Suppressor macrophage treated with lipopolysaccharide for 4 hours (primary cell): ENCODE measurements around the gene RASD2.

ENCODE experiments used
- DNase-seq: peaks from one replicate; pipeline ENCODE4 v3.0.0-alpha.2; 2020

Gene RASD2

DNA sequence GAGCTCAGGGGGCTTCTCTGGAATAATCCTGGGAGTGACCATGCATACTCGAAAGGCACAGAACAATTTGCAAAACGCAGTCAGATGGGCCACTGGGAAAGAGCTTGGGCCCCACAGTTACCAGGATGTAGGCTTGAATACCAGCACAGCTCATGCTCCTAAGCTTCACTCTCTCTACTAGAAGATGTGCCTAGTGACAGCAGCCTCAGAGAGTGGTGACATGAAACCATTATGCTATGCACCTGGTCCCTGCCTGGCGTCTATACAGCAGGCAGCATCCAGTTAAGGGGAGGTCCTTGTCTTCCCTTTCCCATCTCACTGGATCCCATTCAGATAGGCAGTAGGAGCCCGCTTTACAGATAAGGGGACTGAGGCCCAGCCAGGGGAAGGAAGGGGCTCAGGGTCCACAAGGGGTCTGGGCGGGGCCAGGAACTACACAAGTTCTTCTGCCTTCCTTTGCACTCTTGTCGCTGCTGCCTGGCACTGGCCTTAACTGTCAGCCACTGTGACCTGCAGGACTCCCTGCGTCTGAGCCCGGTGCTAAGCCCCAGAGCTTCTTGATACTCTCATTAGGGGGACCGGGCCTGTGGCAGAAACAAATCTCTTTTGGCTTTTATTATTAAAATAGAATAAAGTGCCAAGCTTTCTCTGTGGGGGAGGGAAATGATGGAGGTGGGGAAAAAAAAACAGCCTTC, 21.2 kb upstream of the RASD2 start:
- DNase-seq, result no peak

DNA sequence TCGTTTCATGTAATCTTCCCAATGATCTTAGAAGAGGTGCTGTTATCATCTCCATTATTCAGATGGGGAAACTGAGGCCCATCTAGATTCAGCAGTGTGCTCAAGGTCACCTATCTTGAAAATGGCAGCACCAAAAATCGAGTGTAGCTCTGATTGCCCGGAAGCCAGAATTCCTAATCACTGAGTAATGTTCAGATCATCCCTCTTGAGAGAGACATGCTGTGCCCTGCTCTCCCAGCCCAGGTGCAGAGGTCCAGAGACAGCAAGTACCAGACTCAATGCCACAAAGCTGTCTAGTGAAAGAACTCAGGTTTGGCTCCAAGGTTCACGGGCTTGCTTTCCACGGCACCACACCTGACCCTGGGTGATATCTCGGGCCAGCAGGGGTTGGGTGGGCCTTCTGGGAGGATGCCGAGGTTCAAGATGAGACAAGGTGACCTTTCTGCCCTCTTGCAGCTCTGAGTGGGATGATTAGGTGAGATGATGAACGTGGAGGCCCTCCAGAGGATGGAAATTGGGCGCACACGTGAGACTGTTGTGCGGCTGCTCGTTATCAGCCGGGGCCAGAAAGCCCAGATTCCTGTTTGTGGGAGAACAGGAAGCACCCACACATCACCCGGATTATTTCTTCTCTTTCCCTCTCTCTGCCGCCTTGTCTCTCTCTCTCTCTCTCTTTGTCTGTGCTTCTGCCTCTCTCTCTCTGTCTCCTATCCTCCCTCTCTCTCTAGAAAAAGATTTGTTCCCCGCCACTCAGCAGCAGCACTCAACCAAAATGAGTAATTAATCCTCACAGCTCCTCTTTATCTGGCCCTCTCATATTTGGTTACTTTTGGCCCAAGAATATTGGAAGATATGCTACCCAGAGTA, 19.0 kb upstream of the RASD2 start:
- no peak for DNase-seq

DNA sequence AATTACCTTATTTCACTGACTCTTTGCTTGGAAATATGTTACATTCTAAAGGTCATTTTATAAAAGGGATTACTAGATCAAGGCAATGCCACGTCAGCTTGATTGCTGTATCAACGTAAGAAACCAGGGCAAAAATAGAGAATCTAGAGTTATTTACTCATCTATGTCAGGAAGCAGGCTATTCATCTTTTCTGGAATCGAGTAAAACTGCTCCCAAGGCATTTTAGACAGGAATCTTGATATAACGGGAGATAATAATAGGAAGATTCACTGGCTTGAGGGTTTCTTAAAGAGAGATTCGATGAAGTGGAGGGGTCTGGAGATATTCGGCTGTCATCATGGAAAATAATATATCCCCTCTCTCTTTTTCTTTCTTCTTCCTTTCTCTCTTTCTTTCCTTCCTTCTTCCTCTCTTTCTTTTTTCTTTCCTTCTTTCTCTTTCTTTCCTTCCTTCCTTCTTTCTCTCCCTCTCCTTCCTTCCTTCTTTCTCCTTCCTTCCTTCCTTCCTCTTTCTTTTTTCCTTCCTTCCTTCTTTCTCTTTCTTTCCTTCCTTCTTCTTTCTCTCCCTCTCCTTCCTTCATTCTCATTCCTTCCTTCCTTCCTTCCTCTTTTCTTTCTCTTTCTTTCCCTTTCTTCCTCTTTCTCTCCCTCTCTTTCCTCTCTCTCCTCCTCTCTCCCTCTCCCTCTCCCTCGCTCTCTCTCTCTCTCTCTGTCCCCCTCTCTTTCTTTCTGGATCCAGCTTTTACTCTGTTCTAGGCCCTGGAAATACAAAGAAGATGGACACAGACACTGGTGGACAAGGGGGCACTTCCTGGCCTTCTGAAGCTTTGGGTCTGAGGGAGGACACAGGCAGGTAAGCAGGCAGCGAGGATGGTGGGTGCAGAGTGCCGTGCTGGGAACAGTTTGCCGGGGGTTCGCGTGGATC, 18.1 kb upstream of the RASD2 start:
- DNase-seq, result no peak

DNA sequence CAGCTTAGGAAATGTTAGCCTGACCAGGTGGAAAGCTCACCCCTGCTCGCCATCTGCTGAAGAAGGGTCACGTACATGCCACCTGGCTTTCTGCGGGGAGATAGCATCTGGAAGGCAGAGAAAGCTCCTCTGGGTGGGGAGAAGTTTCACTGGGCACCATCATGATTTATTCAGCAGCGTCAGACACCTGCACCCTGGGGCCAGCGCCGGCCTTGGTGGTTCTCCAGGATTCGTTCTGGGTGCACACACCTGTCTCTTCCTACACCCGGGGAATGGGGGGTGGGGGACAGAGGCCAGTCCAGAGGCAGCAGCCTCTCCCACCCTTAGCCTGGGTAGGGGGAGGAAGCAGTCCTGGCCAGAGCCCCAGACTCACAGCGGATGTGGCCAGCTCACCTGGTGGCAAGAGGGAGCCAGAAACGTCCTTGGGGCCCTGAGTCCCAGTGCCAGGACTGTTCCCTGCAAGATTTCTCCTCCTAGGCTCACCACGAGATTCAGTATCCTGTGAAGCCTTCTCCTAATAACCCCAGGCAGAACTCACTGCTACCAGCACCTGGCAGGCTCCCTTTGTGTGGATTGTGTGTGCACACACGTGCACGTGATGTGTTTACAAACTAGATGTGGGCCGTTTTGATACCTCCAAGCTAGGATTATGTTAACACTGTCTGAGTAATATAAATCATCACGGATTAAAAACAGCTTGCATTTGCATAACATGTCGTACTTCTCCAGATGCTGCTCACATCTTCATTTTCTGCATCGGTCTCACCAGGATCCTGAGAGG, 17.3 kb upstream of the RASD2 start:
- no peak for DNase-seq

DNA sequence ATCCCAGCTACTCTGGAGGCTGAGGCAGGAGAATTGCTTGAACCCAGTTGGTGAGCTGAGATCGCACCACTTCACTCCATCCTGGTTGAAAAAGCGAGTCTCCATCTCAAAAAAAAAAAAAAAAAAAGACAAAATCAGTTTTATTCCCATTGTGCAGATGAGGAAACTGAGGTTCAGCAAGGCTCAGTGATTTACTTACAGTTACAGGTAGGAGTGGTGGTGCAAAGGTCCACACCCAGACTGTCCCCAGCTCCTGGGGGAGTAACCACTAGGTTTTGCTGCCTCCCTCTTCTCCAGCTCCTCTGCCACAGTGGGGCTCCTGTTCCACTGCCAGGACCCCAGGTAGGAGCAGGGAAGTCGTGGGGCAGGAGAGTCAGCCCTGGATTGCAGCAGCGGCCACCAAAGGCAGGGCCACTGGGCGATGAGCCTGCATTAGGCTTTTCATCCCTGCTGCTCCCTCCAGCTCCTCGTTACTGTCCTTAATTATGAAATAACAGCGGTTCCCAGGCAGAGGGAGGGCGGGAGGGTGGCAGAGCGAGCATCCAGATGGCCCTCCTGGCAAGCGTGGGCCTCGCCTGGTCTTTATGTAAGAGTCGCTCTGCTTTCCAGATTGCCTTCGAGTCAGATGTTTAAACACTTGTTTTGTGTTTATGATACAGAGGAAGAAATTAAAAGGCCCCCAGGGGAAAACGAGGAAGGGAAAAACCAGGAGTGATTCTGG, 15.5 kb upstream of the RASD2 start:
- no peak for DNase-seq

DNA sequence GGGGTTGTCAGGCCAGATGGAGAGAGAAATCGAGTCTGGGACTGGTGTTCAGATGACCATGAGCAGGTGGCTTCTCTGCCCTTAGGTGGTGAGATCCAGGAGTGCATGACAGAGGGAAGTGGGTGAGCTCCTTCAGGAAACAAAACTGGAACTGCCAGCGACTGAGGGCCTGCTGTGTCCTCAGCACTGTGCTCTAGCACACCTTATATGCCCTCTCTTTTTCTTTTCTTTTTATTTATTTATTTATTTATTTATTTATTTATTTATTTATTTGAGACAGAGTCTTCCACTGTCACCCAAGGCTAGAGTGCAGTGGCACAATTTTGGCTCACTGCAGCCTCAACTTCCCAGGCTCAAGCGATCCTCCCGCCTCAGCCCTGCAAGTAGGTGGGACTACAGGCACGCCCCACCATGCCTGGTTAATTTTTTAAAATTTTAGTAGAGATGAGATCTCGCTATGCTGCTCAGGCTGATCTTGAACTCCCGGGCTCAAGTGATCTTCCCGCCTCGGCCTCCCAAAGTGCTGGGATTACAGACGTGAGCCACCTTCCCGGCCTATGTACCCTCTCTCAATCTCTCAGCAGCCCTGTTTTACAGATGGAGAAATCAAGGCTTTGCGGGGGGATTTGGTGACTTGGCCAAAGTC, 14.8 kb upstream of the RASD2 start:
- DNase-seq, result no peak

DNA sequence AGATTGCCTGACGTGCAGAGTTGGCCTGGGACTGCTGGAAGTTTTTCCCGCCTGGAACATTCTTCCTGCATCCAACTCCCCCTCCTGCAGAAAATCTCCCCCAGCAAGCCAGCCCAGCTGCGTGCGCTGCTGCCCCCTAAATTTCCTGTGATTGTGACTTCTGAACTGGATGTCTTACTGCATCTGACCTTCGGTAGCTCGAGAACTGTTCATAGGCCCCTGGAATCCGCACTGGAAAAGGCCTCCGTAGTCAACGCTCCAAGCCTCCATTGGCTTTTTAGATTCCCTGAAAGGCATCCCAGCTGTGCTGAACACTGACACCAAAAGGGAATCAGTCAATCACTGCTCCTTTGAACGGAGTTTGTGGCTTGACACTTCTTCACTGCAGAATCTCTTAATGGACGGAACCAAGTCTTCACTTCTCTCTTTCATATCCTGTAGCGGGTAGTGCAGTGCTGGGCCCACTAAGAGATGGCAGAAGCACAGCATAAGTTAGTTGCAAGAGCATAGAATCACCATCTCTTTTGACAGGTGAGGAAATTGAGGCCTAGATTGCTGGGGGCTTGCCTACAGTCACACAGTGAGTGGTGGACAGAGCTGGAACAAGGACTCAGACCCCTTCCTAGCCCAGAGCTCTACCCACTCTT, 14.2 kb upstream of the RASD2 start:
- no peak for DNase-seq

DNA sequence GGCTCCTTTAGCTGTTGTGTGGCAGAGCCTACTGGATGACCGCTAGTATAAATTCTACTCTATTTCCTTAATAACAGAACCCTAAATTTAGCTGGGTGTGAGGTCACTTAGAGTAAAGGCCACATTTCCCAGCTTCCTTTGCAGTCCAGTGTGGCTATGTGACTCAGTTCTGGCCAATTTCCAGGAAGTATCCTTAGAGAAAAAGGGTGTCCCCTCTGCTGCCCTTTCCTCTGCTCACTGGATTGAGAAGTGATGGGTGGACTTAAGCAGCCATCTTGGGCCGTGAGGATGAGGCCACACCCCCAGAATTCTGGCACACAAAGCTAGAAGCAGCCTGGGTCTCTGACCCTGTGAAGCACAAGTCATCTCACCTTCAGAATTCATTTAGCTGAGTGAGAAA, 11.7 kb upstream of the RASD2 start:
- peak; percentile 30 for DNase-seq

DNA sequence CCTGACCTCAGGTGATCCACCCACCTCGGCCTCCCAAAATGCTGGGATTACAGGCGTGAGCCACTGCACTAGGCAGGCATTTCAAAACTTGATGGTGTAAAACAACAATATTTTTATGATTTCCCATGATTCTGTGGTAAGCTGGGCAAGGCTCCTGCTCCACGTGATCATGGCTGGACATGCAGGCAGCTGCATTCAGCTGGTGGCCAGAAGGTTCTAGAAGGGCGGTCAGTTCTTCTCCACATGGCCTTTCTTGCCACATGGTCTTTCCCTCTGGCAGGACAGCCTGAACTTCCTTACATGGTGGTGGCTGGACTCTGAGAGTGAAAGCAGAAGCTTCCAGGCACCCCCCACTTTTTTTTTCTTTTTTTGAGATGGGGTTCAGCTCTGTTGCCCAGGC, 9.9 kb upstream of the RASD2 start:
- DNase-seq, result no peak

DNA sequence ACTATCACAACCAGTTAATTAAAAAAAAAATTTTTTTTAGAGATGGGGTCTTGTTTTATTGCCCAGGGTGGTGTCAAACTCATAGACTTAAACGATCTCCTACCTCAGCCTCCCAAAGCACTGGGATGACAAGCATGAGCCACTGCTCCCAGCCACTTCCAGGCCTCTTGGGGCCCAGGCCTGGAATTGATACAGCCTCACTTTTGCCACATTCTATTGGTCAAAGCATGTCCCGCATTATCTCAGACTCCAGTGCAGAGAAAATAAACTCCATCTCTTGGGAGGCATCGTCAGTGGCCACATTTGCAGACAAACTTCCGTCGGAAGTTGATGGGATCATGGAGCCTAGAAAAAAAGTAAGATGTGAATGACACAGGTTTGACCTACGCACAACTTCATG, 9.4 kb upstream of the RASD2 start:
- DNase-seq, result no peak

DNA sequence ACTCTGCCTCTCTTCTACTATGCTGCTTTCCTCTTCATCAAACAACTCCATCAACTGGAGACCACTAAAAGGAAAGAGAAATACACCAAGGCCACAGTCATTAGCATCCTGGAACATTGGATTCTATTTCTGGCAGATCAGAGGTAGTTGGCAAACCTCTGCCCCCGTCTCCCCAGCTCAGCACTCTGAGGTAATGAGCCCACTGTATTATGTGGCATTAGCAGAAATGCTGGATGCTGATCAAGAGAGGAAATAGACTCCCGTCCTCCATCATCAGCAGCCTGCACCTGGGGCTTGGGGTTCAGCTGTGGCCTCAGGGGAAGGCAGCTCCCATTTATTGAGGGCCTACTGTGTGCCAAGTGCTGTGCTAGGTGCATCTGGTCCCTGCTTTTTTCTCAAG, 9.0 kb upstream of the RASD2 start:
- DNase-seq, result no peak

DNA sequence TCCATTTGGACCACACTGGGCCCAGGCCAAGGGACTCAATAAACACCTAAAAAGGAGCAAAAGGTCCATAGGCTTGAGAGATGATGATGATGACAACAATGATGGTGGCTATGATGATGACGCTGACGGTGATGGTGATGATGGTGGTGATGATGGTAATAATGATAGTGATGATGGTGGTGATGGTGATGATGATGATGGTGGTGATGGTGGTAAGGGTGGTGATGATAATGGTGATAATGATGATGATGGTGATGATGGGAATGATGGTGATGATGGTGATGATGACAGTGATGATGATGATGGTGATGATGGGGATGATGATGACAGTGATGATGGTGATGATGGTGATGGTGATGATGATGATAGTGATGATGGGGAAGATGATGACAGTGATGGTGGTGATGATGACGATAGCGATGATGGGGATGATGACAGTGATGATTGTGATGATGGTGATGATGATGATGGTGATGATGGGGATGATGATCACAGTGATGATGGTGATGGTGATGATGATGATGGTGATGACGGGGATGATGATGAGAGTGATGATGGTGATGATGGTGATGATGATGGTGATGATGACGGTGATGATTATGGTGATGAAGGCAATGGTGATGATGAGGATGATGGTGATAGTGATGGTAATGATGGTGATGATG, 7.1 kb upstream of the RASD2 start:
- no peak for DNase-seq

DNA sequence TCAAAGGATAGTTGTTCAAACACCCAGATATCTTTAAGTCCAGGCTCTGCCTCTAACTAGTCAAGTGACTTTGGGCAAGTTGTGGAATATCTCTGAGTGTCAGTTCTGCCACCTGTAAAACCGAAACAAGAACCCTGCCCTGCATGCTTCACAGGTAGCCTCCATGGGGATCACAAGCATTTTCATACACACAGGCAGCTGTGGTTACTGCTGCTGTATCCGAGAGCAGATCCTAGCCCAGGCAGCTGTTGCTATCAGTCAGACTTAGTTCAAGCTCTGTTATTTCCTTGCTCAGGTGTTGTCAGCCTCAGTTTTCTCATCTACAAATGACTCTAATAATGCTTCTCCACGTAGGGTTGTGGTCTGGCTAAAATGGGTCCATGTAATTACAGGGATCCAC, 6.5 kb upstream of the RASD2 start:
- no peak for DNase-seq

DNA sequence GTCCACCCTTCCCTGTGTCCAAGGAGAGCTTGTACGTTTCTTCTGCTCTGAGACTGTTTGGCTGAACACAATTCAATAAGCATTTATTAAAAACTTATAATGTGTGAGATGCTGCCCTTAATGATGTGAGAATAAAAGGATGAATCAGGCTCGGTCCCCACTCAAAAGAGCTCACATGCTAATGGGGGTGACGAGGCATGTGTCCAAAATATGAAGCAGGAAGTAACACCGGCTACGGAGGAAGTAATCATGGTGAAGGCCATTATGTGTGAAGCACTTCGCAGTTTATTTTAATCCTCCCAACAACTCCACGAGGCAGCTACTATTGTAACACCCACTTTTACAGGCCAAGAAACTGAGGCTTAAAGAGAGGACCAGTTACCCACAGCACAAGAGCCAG, 3.4 kb upstream of the RASD2 start:
- peak; percentile 22 for DNase-seq

DNA sequence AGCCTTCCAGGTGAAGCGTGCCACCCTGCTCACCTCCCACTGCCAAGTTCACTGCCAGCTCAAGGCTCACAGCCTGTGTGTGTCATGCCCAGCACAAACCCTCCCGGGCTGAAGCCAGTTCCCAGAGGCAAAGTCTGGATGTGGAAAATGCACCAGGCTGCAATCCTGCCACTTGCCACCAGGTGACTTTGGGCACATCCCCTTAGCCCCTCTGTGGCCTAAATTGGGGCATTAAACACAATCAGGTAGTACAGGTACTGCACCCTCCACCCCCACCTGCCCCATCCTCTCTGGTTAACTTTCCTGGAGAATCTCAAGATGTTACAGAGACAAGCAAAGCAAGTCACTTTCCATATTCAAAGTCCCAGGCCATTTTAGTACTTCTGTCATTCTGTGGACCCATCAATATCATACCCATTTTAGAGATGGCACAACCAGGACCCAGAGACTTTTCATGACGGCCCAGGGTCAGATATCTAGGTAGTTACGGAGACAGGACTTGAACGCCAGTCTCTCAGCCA, 1.8 kb upstream of the RASD2 start:
- DNase-seq, result peak; percentile 27

DNA sequence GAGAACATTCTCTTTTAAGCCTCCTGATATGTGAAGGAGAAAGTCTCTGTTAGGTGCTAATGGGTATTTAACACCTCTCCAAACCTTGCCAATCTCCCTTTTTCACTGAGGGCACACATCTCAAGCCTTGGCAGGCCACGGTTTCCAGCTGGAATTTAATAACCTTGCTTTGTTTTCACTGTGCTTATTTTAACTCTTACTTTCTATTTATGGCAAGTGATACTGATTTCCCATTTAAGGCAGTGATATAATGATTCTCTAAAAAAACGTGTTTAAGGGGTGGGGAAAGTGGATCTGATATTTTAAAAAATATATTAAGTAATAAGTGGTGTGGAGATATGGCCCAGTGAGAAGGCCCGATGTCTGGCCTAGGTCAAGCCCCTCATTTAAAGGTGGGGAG, 1.1 kb upstream of the RASD2 start:
- no peak for DNase-seq

DNA sequence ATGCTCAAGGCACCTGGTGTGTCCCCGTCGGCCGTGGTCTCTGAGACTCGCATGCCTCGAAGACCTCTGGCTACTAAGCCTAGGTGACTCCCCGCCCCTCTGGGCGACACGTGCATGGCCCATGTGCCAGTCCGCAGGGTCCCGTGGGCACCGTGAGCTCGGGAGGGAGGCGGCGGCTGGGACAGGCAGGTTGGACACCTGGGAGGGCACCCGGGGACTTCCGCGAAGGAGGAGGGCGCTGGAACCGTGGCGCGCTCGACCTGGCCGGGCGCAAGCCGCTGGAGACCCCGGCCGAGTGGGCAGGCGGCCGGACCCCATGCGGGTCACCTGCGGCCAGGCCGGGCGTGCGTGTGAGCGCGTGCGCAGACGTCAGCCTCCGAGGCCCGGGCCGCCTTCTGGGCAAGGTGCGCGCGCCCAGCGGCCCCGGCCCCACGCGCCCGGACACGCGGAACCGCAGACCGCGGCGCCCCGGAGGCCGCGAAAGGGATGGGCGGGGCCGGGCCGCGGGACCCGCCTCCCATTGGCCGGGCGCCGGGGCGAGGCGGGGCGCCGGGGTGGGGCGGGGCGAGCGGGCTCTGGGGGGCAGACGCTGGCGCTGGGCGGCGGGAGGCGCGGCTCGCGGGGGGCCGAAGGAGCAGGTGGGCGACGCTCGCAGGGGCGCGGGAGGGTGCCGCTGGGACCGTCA, 579 bp upstream of the RASD2 start:
- DNase-seq, result peak; percentile 60

DNA sequence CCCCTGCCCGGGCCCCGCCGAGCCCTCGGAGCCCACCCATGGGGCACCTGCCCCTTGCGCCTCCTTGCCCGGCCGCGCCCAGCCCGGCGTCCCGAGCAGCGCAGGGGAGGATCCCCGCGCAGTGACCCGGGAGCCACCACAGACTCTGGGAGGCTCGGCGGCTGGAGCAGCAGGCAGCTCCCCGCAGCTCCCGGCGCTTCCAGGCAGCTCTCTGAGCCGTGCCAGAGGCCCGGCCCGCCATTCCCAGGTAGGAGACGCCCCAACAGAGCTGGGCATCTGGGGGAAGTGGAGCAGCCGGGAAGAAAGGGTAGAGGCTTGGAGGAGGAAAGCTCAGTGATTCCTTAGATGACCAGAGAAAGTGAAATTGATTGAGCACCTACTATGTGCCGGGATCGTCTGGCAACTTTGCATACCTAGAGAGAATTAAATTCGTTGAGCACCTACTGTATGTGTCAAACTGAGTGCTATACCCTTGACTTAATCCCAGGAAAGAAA, 670 bp downstream of the RASD2 start:
- DNase-seq, result no peak
